ENCODE results near the gene CHADL.

Gene CHADL

DNA sequence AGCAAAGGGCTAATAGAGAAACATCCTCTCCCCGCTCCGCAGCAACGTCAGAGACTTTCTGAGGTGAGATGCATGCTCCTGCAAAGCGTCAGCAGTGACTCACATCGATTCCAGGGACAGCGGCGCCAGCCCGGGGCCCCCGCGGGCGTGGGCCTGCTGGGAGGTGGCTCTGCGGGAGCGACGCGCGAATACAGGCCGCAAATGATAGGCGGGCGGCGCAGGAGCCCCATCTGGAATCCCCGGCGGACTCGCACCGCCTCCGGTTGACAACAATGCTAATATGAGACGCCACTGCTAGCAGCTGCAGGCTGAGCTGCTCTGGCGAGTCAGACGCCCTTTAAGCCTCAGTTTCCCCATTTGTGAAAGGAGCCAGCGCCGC lies 44.7 kb upstream of the CHADL start:
- DNase-seq (ENCODE audit: low spot score), result peak; percentile 83
- TF ChIP-seq, protein P1, sequence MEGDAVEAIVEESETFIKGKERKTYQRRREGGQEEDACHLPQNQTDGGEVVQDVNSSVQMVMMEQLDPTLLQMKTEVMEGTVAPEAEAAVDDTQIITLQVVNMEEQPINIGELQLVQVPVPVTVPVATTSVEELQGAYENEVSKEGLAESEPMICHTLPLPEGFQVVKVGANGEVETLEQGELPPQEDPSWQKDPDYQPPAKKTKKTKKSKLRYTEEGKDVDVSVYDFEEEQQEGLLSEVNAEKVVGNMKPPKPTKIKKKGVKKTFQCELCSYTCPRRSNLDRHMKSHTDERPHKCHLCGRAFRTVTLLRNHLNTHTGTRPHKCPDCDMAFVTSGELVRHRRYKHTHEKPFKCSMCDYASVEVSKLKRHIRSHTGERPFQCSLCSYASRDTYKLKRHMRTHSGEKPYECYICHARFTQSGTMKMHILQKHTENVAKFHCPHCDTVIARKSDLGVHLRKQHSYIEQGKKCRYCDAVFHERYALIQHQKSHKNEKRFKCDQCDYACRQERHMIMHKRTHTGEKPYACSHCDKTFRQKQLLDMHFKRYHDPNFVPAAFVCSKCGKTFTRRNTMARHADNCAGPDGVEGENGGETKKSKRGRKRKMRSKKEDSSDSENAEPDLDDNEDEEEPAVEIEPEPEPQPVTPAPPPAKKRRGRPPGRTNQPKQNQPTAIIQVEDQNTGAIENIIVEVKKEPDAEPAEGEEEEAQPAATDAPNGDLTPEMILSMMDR (IDR thresholded peaks at IDR 0.05; ENCODE audit: borderline replicate concordance, control extremely low read depth, extremely low read depth, insufficient read depth, missing control alignments), result no peak
- in situ Hi-C loops (cut with MboI; ENCODE audit: low sequenced_read_pairs, unreplicated experiment), result no loop called here

DNA sequence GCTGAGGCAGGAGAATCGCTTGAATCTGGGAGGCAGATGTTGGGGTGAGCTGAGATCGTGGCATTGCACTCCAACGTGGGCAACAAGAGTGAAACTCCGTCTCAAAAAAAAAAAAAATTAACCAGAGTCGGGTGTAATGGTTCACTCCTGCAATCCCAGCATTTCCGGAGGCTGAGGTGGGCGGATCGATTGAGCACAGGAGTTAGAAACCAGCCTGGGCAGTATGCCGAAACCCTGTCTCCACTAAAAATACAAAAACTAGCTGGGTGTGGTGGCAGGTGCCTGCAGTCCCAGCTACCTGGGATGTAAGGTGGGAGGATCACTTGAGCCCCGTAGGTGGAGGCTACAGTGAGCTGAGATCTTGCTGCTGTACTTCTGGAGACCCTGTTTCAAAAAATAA lies 43.7 kb upstream of the CHADL start:
- TF ChIP-seq, protein P1 (IDR thresholded peaks at IDR 0.05; ENCODE audit: borderline replicate concordance, control extremely low read depth, extremely low read depth, insufficient read depth, missing control alignments), result no peak
- in situ Hi-C loops (cut with MboI; ENCODE audit: low sequenced_read_pairs, unreplicated experiment), result no loop called here
- no peak for DNase-seq (ENCODE audit: low spot score)

DNA sequence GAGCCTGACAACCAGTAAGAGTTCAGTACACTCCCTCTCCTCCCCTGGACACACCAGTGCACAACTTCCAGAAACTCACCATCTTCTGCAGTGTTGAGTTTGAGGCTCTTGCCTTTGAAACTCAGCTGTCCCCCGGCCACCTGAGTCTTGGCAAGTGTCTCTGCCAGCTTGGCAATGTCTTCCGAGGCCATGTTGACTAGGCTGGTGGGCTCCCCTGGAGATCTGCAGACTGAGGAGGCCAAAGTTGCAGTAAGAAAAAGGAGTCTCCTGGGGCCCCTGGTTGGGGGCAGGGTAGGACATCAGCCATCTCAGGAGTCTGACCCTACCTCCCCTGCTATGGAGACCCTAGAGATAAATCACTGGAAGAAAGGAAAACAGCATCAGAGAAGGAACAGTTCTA lies 40.1 kb upstream of the CHADL start:
- TF ChIP-seq, protein P1 (IDR thresholded peaks at IDR 0.05; ENCODE audit: borderline replicate concordance, control extremely low read depth, extremely low read depth, insufficient read depth, missing control alignments), result no peak
- in situ Hi-C loops (cut with MboI; ENCODE audit: low sequenced_read_pairs, unreplicated experiment), result no loop called here
- DNase-seq (ENCODE audit: low spot score), result no peak

DNA sequence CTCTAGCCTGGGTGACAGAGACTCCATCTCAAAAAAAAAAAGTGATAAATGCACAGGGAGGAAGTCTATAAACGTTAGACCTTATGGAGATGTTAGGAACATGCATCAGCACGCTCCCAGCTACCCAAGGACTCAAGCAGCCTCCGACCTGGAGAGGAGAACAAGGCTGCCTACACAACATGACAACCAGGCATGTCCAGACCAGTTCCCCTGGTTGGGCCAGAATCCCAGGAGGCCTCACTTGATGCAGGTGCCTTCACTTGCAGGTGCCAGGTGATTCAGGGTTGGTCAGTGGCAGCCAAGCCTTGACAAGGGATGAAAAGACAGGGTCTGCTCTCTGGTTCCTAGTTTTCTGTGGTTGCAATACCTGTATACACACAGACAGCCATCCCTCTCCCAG lies 39.3 kb upstream of the CHADL start:
- in situ Hi-C loops (cut with MboI; ENCODE audit: low sequenced_read_pairs, unreplicated experiment), result no loop called here
- no peak for DNase-seq (ENCODE audit: low spot score)
- TF ChIP-seq, protein P1 (IDR thresholded peaks at IDR 0.05; ENCODE audit: borderline replicate concordance, control extremely low read depth, extremely low read depth, insufficient read depth, missing control alignments), result no peak

DNA sequence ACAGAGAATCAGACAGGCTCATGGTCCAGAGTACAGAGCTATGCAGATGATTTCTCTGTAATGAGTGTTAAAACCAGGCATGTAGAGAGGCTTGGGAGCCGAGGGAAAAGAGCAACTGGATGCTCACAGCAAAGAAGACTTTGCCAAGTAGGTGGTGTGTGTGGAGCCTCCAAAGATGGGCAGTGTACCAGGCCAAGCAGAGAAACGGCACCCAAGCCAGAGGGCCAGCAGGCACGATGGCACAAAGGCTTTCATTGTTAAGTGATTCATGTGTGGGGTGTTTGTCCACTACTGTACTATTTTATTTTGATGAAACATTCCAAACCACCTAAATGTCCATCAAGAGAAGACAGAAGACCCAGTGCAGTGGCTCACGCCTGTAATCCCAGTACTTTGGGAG lies 34.1 kb upstream of the CHADL start:
- in situ Hi-C loops (cut with MboI; ENCODE audit: low sequenced_read_pairs, unreplicated experiment), result no loop called here
- no peak for DNase-seq (ENCODE audit: low spot score)
- TF ChIP-seq, protein P1 (IDR thresholded peaks at IDR 0.05; ENCODE audit: borderline replicate concordance, control extremely low read depth, extremely low read depth, insufficient read depth, missing control alignments), result no peak

DNA sequence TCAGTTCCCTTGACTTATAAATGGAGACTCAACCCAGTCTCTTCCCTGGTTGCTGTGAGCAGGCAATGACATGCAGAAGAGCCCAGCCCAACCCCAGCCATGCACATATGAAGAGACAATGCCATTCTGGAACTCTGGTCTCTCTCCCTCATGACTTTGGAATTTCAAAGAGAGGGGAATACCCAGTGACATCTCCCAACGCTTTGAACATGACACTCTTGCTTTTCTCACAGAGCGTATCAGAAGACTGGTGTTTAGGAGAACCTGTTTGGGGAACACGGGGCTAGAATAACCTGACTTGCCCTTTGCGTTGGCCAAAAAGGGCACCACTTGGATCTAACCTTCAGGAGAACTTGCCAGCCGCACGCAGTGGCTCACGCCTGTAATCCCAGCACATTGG lies 32.4 kb upstream of the CHADL start:
- TF ChIP-seq, protein P1 (IDR thresholded peaks at IDR 0.05; ENCODE audit: borderline replicate concordance, control extremely low read depth, extremely low read depth, insufficient read depth, missing control alignments), result no peak
- no peak for DNase-seq (ENCODE audit: low spot score)
- in situ Hi-C loops (cut with MboI; ENCODE audit: low sequenced_read_pairs, unreplicated experiment), result no loop called here

DNA sequence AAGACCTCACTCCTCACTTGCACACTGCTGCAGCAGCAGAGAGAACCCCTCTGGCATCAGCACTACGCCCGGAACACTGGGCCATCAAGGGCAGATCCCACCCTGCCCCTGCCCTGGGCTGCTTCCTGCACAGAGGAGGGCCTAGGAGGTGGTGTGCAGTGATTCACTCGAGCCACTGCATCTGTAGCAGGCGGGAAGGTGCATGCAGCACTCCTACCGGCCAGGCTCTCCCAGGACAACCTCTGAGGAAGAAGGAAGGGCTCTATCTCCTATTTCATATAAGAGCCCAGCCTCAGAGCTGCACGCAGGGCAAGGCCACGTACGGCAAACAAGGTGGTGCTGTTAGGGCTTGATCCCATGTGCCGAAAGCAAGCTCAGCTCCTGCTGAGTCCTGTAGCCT lies 31.1 kb upstream of the CHADL start:
- TF ChIP-seq, protein P1 (IDR thresholded peaks at IDR 0.05; ENCODE audit: borderline replicate concordance, control extremely low read depth, extremely low read depth, insufficient read depth, missing control alignments), result no peak
- no peak for DNase-seq (ENCODE audit: low spot score)
- in situ Hi-C loops (cut with MboI; ENCODE audit: low sequenced_read_pairs, unreplicated experiment), result no loop called here

All from GM13976 (cell line).